Retinal pigment epithelial cell (primary cell): ENCODE results near the gene PLXNB1.
"Not testable (repeated sequence)": the region's sequence is repeated elsewhere in the genome, so short reads cannot be mapped to it uniquely, and the experiment has no call there.

Source experiments
- DNase-seq: peaks from one replicate; pipeline ENCODE4 v3.0.0-alpha.2; 2010; ENCODE audit warnings: low read depth
- H3K4me3 ChIP-seq: 2 replicates; pipeline ENCODE4 v1.5.1; 2011; ENCODE audit warnings: mild to moderate bottlenecking, low read length, control low read depth, moderate library complexity
- CTCF ChIP-seq: conservative IDR thresholded peaks from 2 replicates; pipeline ENCODE4 v1.5.1; 2011; ENCODE audit warnings: low read depth, low read length, control low read depth, inconsistent platforms

PLXNB1 gene

DNA sequence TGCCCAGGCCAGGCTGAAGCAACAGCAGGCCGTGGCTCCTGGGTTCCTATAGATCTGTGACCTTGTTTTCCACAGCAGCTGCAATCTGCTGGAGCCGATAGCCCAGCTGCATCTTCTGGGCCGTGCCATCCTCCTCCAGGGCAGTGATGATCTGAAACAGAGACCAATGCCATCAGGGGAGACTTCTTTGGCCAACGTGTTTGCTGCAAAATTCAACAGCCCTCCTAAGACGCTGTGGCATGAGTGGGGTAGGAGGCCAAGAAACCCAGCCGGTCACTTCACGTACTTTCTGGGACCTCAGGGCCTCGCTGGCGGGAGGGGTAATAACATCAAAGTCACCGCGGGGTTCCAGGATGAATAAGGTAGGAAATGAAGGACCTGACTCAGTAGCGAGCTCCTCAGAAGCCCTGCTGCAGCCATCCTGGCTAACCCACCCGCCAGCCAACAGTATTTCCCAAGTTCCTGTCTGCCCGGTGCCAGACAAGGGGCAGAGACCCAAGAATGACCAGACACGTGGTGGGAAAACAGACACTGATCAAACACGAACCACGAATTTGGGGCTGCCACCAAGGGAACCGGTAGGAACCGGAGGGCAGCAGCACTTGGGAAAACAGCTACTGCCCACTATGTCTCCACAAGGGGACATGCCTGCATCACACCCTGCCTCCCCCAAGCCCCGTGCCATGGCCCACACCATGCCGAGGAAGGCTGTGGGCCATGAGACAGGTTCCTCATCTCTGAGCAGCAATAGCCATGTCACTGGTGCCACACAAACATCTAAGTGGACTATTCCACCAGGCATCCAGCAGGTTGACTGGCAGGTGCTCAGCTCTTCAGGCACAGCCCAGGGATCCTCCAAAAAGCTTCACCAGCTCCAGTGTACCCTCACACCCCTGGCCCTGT is 25.2 kb downstream of the PLXNB1 start:
- H3K4me3 ChIP-seq: no peak overlapping the region
- DNase-seq: no peak

GRCh38 chr3:48403533-48404439 is 26.1 kb downstream of the PLXNB1 start:
- DNase-seq: no peak
- no peak for TF ChIP-seq CTCF
- H3K4me3 ChIP-seq: no peak overlapping the region

More for the DNA sequence above, 25.2 kb downstream of the PLXNB1 start:
- no peak for TF ChIP-seq CTCF

- DNase-seq: no peak
- no peak for TF ChIP-seq CTCF
- no peak overlapping the region for H3K4me3 ChIP-seq
Observed at GRCh38 chr3:48402907-48403306, 27.0 kb downstream of the PLXNB1 start.

- no peak overlapping the region for H3K4me3 ChIP-seq
- peak; percentile 52 for DNase-seq
- TF ChIP-seq CTCF: no peak
Observed at GRCh38 chr3:48402281-48402732, 27.6 kb downstream of the PLXNB1 start.

- DNase-seq, H3K4me3 ChIP-seq: not testable (repeated sequence)
Observed at GRCh38 chr3:48401434-48401901, 28.4 kb downstream of the PLXNB1 start.

DNA sequence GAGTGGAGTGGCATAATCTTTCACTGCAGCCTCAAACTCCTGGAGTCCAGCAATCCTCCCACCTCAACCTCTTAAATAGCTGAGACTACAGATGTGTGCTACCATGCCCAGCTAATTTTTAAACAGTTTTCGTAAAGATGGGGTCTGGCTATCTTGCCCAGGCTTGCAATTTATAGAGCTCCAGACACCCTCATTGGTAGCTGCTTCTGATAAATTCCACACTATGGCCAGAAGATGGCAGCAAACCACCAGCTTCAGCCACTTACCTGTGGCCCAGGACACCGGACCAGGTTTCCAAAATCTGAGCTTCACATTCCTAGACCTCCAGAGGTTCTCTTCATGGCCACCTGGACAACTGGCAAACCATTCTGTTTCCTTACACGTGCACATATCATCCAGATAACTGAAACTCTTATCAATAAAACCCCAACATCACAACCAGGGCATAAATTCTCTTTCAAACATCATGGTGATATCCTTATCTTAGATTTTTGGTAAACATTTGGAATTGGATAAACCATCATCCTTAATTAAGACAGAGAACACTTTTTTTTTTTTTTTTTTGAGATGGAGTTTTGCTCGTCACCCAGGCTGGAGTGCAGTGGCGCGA is 29.0 kb downstream of the PLXNB1 start:
- no peak overlapping the region for H3K4me3 ChIP-seq
- TF ChIP-seq CTCF: peak; percentile 70
- DNase-seq: no peak
